A673 (cell line): ENCODE measurements around the gene CCDC39. TPM values are rescaled to one million over a fixed set of nuclear protein-coding genes. Genes with fewer than 3 reads are reported as not detected.

Source experiments
- BruUV-seq: library from RNA; stranded (reverse); fragments of 400-500 nt; replicated peaks from 2 replicates; lab custom pipeline; 2021; lab: Mats Ljungman, UMichigan
- CTCF ChIA-PET: fragments of 300-600 bp; sonication (Branson Sonifier 250); formaldehyde crosslinking; loops from one replicate; lab custom pipeline; 2022; ENCODE audit warnings: antibody characterized with exemption; lab: Charles Lee
- POLR2A ChIA-PET: fragments of 300-600 bp; sonication (Branson Sonifier 250); formaldehyde crosslinking; loops from one replicate; lab custom pipeline; 2022; ENCODE audit warnings: antibody characterized with exemption; ENCODE audit not compliant: low non-redundant PET; lab: Charles Lee
- DNase-seq: peaks from one replicate; pipeline ENCODE4 v3.0.0-alpha.2; 2015; ENCODE audit warnings: low spot score
- H3K27ac ChIP-seq: fragments of 200-600 bp; sonication (generic); 2 replicates; pipeline ENCODE4 v1.5.1; 2016; ENCODE audit warnings: mixed run types, low read depth, mild to moderate bottlenecking, mixed read lengths, antibody characterized with exemption, low read length; ENCODE audit not compliant: poor library complexity, severe bottlenecking
- H3K27me3 ChIP-seq: fragments of 200-600 bp; sonication (generic); replicated peaks from 2 replicates; pipeline ENCODE4 v1.6.1; 2017; ENCODE audit warnings: mixed run types, low read depth, mild to moderate bottlenecking, mixed read lengths, antibody characterized with exemption, low read length; ENCODE audit not compliant: insufficient read depth, poor library complexity
- H3K36me3 ChIP-seq: fragments of 200-600 bp; sonication (generic); 2 replicates; pipeline ENCODE4 v1.6.1; 2016; ENCODE audit warnings: mixed run types, mild to moderate bottlenecking, mixed read lengths, antibody characterized with exemption, low read length; ENCODE audit not compliant: insufficient read depth, poor library complexity, severe bottlenecking
- H3K4me1 ChIP-seq: fragments of 200-600 bp; sonication (generic); 2 replicates; pipeline ENCODE4 v1.6.1; 2017; ENCODE audit warnings: mixed run types, mild to moderate bottlenecking, mixed read lengths, antibody characterized with exemption, low read length; ENCODE audit not compliant: insufficient read depth, poor library complexity, severe bottlenecking
- H3K4me3 ChIP-seq: fragments of 200-600 bp; sonication (generic); 2 replicates; pipeline ENCODE4 v1.5.1; 2016; ENCODE audit warnings: low read depth, mixed run types, mild to moderate bottlenecking, mixed read lengths, low read length; ENCODE audit not compliant: poor library complexity, severe bottlenecking
- H3K9me3 ChIP-seq: fragments of 200-600 bp; sonication (generic); 2 replicates; pipeline ENCODE4 v1.6.1; 2016; ENCODE audit warnings: mixed run types, low read depth, mild to moderate bottlenecking, mixed read lengths, antibody characterized with exemption, low read length; ENCODE audit not compliant: poor library complexity, severe bottlenecking
- CTCF ChIP-seq: fragments of 300-800, 200-600 bp; sonication (generic); conservative IDR thresholded peaks from 2 replicates; pipeline ENCODE4 v1.5.1; 2017; ENCODE audit warnings: low read depth, mild to moderate bottlenecking, antibody characterized with exemption, low read length, moderate library complexity, mixed read lengths
- EZH2 ChIP-seq: fragments of 200-600 bp; sonication (generic); IDR thresholded peaks from 2 replicates; pipeline ENCODE4 v1.6.1; 2017; ENCODE audit warnings: borderline replicate concordance, low read depth, mild to moderate bottlenecking, mixed read lengths, antibody characterized with exemption, low read length; ENCODE audit not compliant: poor library complexity, severe bottlenecking
- intact Hi-C: fragments of 100-400 bp; cut with micrococcal nuclease; formaldehyde crosslinking; loops from one replicate; pipeline ENCODE4 v1.10.0; 2022; ENCODE audit not compliant: unreplicated experiment
- total RNA-seq: library from RNA; stranded (reverse); gene quantifications from 2 replicates; pipeline ENCODE4 v1.2.3, GENCODE V29; 2021

CCDC39 gene
- total RNA-seq, 1 experiment from 2014 or later: not detected

GRCh38 chr3:180705619-180706018 lies 26.3 kb upstream of the CCDC39 start:
- TF ChIP-seq EZH2 (no peak), CTCF (no peak)
- Histone ChIP-seq H3K36me3 (no peaks in the 10 kb centered on the region), H3K4me1 (no peaks in the 10 kb centered on the region), H3K9me3 (no peaks in the 10 kb centered on the region), H3K27ac (no peak overlapping the region), H3K4me3 (no peak overlapping the region), H3K27me3 (peaks cover 49% of the 10 kb centered on the region)
- intact Hi-C loops: no loop called here
- POLR2A ChIA-PET: no interaction called here
- no peak for DNase-seq
- CTCF ChIA-PET: no interaction called here
- no TSS peak for BruUV-seq

- ChIA-PET POLR2A (no interaction called here), CTCF (no interaction called here)
- H3K4me3 ChIP-seq: no peak overlapping the region
- no peaks in the 10 kb centered on the region for H3K9me3 ChIP-seq
- no peaks in the 10 kb centered on the region for H3K36me3 ChIP-seq
- H3K4me1 ChIP-seq: no peaks in the 10 kb centered on the region
- BruUV-seq: no TSS peak
- no peak overlapping the region for H3K27ac ChIP-seq
- no peak for TF ChIP-seq EZH2
- no peak for TF ChIP-seq CTCF
- intact Hi-C loops: no loop called here
- DNase-seq: no peak
- H3K27me3 ChIP-seq: peaks cover 55% of the 10 kb centered on the region
Measured at GRCh38 chr3:180704532-180704931, 25.2 kb upstream of the CCDC39 start.

GRCh38 chr3:180700941-180701340 lies 21.7 kb upstream of the CCDC39 start:
- CTCF ChIA-PET: no interaction called here
- H3K36me3 ChIP-seq: no peaks in the 10 kb centered on the region
- peaks cover 33% of the 10 kb centered on the region for H3K27me3 ChIP-seq
- no peak for TF ChIP-seq EZH2
- TF ChIP-seq CTCF: no peak
- POLR2A ChIA-PET: interaction anchor here (0.7 kb wide), 1 partner anchor 8 kb away, joined by 3 read pairs; no protein-coding TSS in a partner anchor
- H3K27ac ChIP-seq: no peak overlapping the region
- intact Hi-C loops: no loop called here
- no peaks in the 10 kb centered on the region for H3K4me1 ChIP-seq
- no peak overlapping the region for H3K4me3 ChIP-seq
- BruUV-seq: no TSS peak
- no peak for DNase-seq
- no peaks in the 10 kb centered on the region for H3K9me3 ChIP-seq
